Measurements from ENCODE around the gene CCDC15. TPM values are rescaled to one million over a fixed set of nuclear protein-coding genes. Genes with fewer than 3 reads are reported as not detected.

The CCDC15 gene
- total and polyA plus RNA-seq, 2 experiments from 2014 or later, result 2.9 to 3.3 TPM

DNA sequence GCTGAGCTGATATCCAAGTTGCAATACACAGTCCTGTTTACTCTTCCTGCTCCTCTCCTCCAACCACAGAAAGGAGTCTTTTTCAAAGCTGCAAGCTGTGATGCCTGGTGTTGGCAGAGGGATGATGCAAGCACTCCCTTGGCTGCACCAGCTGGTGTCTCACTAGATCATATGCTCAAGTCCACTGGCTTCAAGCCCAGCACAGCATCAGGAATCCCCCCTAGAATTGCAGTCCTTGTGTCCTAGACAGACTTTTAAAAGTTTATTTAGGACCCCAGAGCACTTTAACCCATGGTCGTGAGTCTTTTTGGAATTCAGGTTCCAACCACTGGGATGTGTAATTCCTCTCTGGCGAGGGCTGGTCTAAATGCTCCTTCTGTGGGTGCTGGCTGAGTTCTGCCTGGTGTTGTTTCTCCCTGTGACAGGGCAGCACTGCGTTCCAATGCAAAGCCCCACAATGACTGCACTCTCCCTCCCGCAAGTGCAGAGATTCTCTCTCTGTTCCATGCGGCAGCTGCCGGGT, 36.8 kb upstream of the CCDC15 start (continued):
- TF ChIP-seq, protein P1, sequence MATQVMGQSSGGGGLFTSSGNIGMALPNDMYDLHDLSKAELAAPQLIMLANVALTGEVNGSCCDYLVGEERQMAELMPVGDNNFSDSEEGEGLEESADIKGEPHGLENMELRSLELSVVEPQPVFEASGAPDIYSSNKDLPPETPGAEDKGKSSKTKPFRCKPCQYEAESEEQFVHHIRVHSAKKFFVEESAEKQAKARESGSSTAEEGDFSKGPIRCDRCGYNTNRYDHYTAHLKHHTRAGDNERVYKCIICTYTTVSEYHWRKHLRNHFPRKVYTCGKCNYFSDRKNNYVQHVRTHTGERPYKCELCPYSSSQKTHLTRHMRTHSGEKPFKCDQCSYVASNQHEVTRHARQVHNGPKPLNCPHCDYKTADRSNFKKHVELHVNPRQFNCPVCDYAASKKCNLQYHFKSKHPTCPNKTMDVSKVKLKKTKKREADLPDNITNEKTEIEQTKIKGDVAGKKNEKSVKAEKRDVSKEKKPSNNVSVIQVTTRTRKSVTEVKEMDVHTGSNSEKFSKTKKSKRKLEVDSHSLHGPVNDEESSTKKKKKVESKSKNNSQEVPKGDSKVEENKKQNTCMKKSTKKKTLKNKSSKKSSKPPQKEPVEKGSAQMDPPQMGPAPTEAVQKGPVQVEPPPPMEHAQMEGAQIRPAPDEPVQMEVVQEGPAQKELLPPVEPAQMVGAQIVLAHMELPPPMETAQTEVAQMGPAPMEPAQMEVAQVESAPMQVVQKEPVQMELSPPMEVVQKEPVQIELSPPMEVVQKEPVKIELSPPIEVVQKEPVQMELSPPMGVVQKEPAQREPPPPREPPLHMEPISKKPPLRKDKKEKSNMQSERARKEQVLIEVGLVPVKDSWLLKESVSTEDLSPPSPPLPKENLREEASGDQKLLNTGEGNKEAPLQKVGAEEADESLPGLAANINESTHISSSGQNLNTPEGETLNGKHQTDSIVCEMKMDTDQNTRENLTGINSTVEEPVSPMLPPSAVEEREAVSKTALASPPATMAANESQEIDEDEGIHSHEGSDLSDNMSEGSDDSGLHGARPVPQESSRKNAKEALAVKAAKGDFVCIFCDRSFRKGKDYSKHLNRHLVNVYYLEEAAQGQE (IDR thresholded peaks at IDR 0.05; ENCODE audit: unreplicated experiment), result no peak
- no peak for TF ChIP-seq CREB1 (CRISPR knock-in tag; IDR thresholded peaks at IDR 0.05; ENCODE audit: low read depth)

DNA sequence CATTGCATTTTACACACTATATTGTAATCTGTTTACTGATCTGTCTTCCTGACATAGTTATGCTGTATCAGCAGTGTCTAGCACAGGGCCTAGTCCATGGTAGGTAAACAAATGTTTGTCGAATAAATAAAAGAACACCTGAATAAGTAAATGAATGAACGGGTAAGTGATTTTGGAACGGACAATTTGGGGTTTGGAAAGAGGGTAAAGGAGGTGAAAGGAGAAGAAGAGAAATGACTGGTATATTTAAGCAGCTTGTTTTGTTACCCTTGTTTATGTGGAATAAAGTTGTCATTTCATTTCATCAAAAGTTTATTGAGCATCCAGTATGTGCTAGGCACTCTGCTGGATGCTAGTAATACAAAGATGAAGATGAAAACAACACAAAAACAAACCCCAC, 35.1 kb upstream of the CCDC15 start, which contains the start of gene HEPN1:
Gene HEPN1 (plus strand): TSS at position 301 of the 400 bp plus-strand sequence.
- Histone ChIP-seq H3F3A (replicated peaks; ENCODE audit: low read depth) (0 out of 2 replicates have a peak, but pooled peaks cover 3% of the 10 kb centered on the region), H3K4me2 (no peak within 1 kb of the TSS), H3K9me2 (ENCODE audit: insufficient read depth) (peaks cover 10% of the 10 kb centered on the region; the same call in 1 of the 2 replicates), H3K27ac (ENCODE audit: low read depth) (no peak within 1 kb of the TSS), H3K4me3 (no peak within 1 kb of the TSS), H3K4me1 (ENCODE audit: insufficient read depth) (no peaks in the 10 kb centered on the region), H3K36me3 (ENCODE audit: insufficient read depth) (no peaks in the 10 kb centered on the region), H2AFZ (no peak within 1 kb of the TSS), H3K79me2 (replicated peaks; ENCODE audit: insufficient read depth) (no peaks in the 10 kb centered on the region), H4K20me1 (replicated peaks; ENCODE audit: insufficient read depth) (no peaks in the 10 kb centered on the region), H3K27me3 (ENCODE audit: insufficient read depth) (peaks cover 66% of the 10 kb centered on the region)
- Mint-ChIP-seq H3K27me3 (ENCODE audit: insufficient read depth, low read depth, poor library complexity) (peaks cover 45% of the 10 kb centered on the region), H3K4me1 (peaks cover 3% of the 10 kb centered on the region; the same call in 1 of the 3 replicates), H3K27ac (no peak within 1 kb of the TSS), H3K36me3 (ENCODE audit: low read depth) (no peaks in the 10 kb centered on the region; the same call in 1 of the 3 replicates), H3K9me3 (peaks cover 23% of the 10 kb centered on the region), H3K4me3 (0 out of 3 replicates have a peak within 1 kb of the TSS, but pooled peaks have one; percentile 25)
- ATAC-seq (no peak), DNase-seq (ENCODE audit: low spot score) (no peak)
- TF ChIP-seq EZH2phosphoT487 (IDR thresholded peaks at IDR 0.05; ENCODE audit: unreplicated experiment) (no peak), POLR2AphosphoS5 (IDR thresholded peaks at IDR 0.05; ENCODE audit: low read depth) (no peak), NANOG (IDR thresholded peaks at IDR 0.05; ENCODE audit: borderline replicate concordance) (no peak), JUNB (IDR thresholded peaks at IDR 0.05; ENCODE audit: unreplicated experiment) (no peak), CREB1 (CRISPR knock-in tag; IDR thresholded peaks at IDR 0.05; ENCODE audit: low read depth) (no peak), EZH2 (IDR thresholded peaks at IDR 0.05; ENCODE audit: low read depth, unreplicated experiment) (no peak), STAT1 (IDR thresholded peaks at IDR 0.05; ENCODE audit: unreplicated experiment) (no peak), ZNF331 (CRISPR knock-in tag; IDR thresholded peaks at IDR 0.05; ENCODE audit: low read depth) (no peak), ZNF114 (CRISPR knock-in tag; IDR thresholded peaks at IDR 0.05) (no peak)
- TF ChIP-seq, protein P2, sequence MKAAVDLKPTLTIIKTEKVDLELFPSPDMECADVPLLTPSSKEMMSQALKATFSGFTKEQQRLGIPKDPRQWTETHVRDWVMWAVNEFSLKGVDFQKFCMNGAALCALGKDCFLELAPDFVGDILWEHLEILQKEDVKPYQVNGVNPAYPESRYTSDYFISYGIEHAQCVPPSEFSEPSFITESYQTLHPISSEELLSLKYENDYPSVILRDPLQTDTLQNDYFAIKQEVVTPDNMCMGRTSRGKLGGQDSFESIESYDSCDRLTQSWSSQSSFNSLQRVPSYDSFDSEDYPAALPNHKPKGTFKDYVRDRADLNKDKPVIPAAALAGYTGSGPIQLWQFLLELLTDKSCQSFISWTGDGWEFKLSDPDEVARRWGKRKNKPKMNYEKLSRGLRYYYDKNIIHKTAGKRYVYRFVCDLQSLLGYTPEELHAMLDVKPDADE (IDR thresholded peaks at IDR 0.05), result no peak
- TF ChIP-seq, protein P1 (IDR thresholded peaks at IDR 0.05; ENCODE audit: unreplicated experiment), result no peak
- TF ChIP-seq, protein P3, sequence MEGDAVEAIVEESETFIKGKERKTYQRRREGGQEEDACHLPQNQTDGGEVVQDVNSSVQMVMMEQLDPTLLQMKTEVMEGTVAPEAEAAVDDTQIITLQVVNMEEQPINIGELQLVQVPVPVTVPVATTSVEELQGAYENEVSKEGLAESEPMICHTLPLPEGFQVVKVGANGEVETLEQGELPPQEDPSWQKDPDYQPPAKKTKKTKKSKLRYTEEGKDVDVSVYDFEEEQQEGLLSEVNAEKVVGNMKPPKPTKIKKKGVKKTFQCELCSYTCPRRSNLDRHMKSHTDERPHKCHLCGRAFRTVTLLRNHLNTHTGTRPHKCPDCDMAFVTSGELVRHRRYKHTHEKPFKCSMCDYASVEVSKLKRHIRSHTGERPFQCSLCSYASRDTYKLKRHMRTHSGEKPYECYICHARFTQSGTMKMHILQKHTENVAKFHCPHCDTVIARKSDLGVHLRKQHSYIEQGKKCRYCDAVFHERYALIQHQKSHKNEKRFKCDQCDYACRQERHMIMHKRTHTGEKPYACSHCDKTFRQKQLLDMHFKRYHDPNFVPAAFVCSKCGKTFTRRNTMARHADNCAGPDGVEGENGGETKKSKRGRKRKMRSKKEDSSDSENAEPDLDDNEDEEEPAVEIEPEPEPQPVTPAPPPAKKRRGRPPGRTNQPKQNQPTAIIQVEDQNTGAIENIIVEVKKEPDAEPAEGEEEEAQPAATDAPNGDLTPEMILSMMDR (conservative IDR thresholded peaks at IDR 0.05; ENCODE audit: low read depth in 2 of 2), result no peak
